ENCODE data around the gene EXOG.

GRCh38 chr3:38460377-38461270 lies 35.5 kb upstream of the EXOG start:
- no peak for TF ChIP-seq CTCF (IDR thresholded peaks at IDR 0.05)
- TF ChIP-seq POLR2A (IDR thresholded peaks at IDR 0.05), result no peak
